ENCODE data around the gene BRSK2. TPM values are rescaled to one million over a fixed set of nuclear protein-coding genes. Genes with fewer than 3 reads are reported as not detected.
A peak's percentile ranks its signal among the peaks of the same experiment; 100 is the strongest.

The BRSK2 gene
- total and polyA plus RNA-seq, 4 donors = 0.35 to 0.56 (median 0.52) TPM

DNA sequence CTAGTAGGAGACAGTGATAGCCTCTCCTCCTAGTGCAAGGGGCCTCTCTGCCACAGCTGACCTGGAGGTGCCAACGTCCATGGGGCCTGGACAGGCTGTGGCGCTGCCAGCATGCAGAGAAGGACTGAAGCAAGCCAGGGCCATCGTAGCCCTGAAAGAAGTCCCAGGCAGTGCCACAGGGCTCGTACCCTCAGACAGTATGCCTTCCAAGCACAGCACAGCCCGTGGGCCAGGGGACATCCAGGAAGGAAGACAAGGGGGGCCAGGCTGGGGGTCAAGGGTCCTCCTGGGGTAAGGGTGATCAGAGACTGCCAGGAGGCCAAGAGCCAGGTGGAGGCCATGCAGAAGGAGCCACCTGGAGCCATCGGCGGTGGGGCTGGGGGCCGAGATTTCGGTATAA lies 117.2 kb downstream of the BRSK2 start:
- no peak for DNase-seq
- H3K4me1 ChIP-seq (ENCODE audit: control insufficient read depth in 5 of 5, insufficient read depth in 5 of 5, low read length in 5 of 5) = peaks cover 0 to 50% (median 29%) of the 10 kb centered on the region in 5 donors
- no peak for TF ChIP-seq CTCF (IDR thresholded peaks at IDR 0.05; ENCODE audit: control extremely low read depth, extremely low read depth)

DNA sequence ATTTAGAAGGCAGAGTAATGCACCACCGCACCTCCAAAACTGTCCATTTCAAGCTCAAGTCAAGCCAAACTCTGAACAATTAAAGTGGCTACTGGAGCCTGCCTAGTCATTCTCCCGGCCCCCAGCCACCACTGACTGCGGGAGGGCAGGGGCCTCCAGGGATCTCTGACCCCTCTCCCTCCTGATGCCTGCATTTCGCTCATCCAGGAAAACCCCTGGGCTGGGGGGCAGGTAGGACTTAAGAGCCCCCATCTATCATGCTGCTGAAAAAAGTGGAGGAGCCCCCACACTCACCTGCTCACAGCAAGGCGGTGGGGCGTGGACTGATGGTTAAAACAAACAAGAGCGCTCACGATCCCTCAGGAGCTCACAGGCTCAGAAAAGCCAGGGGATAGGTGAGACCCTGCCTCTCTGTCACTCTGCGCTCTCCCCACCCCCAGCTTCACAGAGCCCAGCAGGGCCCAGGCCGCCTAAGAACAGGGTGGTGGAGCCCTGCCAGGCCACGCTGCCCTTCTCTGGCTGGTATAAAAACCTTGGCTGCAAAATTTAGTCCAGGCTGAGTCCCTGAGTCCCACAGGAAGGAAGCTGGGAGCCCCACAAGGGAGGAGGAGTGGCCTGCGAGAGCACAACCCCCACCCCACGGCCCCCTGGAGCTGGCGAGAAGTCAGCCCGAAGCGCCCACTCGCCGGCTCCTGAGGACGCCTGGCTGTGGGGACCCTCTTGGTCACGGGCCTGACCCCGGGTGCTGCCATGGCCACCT lies 117.8 kb downstream of the BRSK2 start:
- Histone ChIP-seq H3K9me3 (ENCODE audit: control insufficient read depth in 4 of 4, insufficient read depth in 3 of 4, low read length in 3 of 4) (no peaks in the 10 kb centered on the region), H3K9ac (ENCODE audit: insufficient read depth in 1 of 2, low read length in 2 of 2) (peak overlapping the region in 1 of 2 donors; percentile 37), H3K27me3 (ENCODE audit: control insufficient read depth in 3 of 3, insufficient read depth in 3 of 3, low read length in 2 of 3) (no peaks in the 10 kb centered on the region), H3K4me1 (ENCODE audit: control insufficient read depth in 5 of 5, insufficient read depth in 5 of 5, low read length in 5 of 5) (peaks cover 0 to 47% (median 29%) of the 10 kb centered on the region in 5 donors), H3K27ac (ENCODE audit: low read depth in 1 of 2, low read length in 1 of 2) (peak overlapping the region; percentile 7 to 23), H3K4me3 (no peak overlapping the region), H3K36me3 (ENCODE audit: control insufficient read depth in 4 of 4, insufficient read depth in 4 of 4, low read length in 4 of 4) (peaks cover 0 to 5% (median 0%) of the 10 kb centered on the region in 4 donors)
- no peak for ATAC-seq (ENCODE audit: insufficient read depth, low FRiP score)
- no peak for TF ChIP-seq CTCF (IDR thresholded peaks at IDR 0.05; ENCODE audit: control extremely low read depth, extremely low read depth)
- WGBS, 2 donors = 54 to 57% methylated on average over 21 of the region's 21 CpGs
- peak in 1 of 3 donors; percentile 37 for DNase-seq

More for the DNA sequence above, 117.2 kb downstream of the BRSK2 start:
- WGBS, 2 donors = 80 to 84% methylated on average over 9 of the region's 9 CpGs
- Histone ChIP-seq H3K9ac (ENCODE audit: insufficient read depth in 1 of 2, low read length in 2 of 2) (peak overlapping the region in 1 of 2 donors; percentile 37), H3K36me3 (ENCODE audit: control insufficient read depth in 4 of 4, insufficient read depth in 4 of 4, low read length in 4 of 4) (peaks cover 0 to 5% (median 0%) of the 10 kb centered on the region in 4 donors), H3K27me3 (ENCODE audit: control insufficient read depth in 3 of 3, insufficient read depth in 3 of 3, low read length in 2 of 3) (no peaks in the 10 kb centered on the region), H3K27ac (ENCODE audit: low read depth in 1 of 2, low read length in 1 of 2) (no peak overlapping the region), H3K9me3 (ENCODE audit: control insufficient read depth in 4 of 4, insufficient read depth in 3 of 4, low read length in 3 of 4) (no peaks in the 10 kb centered on the region), H3K4me3 (no peak overlapping the region)
- no peak for ATAC-seq (ENCODE audit: insufficient read depth, low FRiP score)

GRCh38 chr11:1508491-1508891 lies 118.8 kb downstream of the BRSK2 start:
- 58 to 78% methylated on average over 12 to 15 of the region's 15 CpGs for WGBS, 2 donors
- TF ChIP-seq CTCF (IDR thresholded peaks at IDR 0.05; ENCODE audit: control extremely low read depth, extremely low read depth) = no peak
- ATAC-seq (ENCODE audit: insufficient read depth, low FRiP score) = no peak
- Histone ChIP-seq H3K4me3 (no peak overlapping the region), H3K9ac (ENCODE audit: insufficient read depth in 1 of 2, low read length in 2 of 2) (no peak overlapping the region), H3K27me3 (ENCODE audit: control insufficient read depth in 3 of 3, insufficient read depth in 3 of 3, low read length in 2 of 3) (no peaks in the 10 kb centered on the region), H3K27ac (ENCODE audit: low read depth in 1 of 2, low read length in 1 of 2) (peak overlapping the region in 1 of 2 donors; percentile 39), H3K4me1 (ENCODE audit: control insufficient read depth in 5 of 5, insufficient read depth in 5 of 5, low read length in 5 of 5) (peaks cover 0 to 41% (median 24%) of the 10 kb centered on the region in 5 donors), H3K9me3 (ENCODE audit: control insufficient read depth in 4 of 4, insufficient read depth in 3 of 4, low read length in 3 of 4) (no peaks in the 10 kb centered on the region), H3K36me3 (ENCODE audit: control insufficient read depth in 4 of 4, insufficient read depth in 4 of 4, low read length in 4 of 4) (peaks cover 0 to 5% (median 0%) of the 10 kb centered on the region in 4 donors)
- no peak for DNase-seq

All from lung (tissue), 12 donors.